Breast epithelium (tissue), 3 donors: Measurements from ENCODE around the gene NUDT19.

Experiments used
- POLR2A ChIP-seq: fragments of 450-650 bp; IDR thresholded peaks from one replicate; pipeline ENCODE4 v1.6.1; 2016; ENCODE audit warnings: antibody characterized with exemption, mild to moderate bottlenecking, moderate library complexity
- POLR2AphosphoS5 ChIP-seq, 3 donors: sonication (generic); formaldehyde crosslinking; IDR thresholded peaks; one replicate each; pipeline ENCODE4 v1.6.1; 2017; ENCODE audit warnings: antibody characterized with exemption in 3 of 3

DNA sequence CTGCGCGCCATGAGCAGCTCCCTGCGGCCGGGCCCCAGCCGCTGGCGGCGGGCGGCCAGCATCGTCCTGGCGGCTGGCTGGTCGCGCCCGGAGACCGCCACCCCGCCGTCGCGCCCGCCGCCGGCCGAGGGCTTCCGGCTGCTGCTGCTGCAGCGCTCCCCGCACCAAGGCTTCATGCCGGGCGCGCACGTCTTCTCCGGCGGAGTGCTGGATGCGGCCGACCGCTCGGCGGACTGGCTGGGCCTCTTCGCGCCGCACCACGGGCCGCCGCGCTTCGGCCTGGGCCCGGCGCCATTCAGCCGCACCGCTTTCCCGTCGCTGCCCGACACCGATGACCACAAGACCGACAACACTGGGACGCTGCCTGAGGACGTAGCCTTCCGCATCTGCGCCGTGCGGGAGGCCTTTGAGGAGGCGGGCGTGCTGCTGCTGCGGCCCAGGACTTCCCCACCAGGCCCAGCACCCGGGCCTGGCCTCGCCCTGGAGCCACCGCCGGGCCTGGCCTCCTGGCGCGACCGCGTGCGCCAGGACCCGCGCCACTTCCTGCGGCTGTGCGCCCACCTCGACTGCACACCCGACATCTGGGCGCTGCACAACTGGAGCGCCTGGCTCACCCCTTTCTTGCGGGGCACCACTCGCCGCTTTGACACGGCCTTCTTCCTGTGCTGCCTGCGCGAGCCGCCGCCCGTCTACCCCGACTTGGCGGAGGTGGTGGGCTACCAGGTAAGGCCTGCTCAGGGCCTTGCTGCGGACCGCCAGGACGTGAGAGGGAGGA, 518 bp downstream of the NUDT19 start:
- TF ChIP-seq POLR2AphosphoS5 (IDR thresholded peaks at IDR 0.05) (no peak), POLR2A (no peak)
